Measurements from ENCODE around the gene IGSF9B.

IGSF9B gene

DNA sequence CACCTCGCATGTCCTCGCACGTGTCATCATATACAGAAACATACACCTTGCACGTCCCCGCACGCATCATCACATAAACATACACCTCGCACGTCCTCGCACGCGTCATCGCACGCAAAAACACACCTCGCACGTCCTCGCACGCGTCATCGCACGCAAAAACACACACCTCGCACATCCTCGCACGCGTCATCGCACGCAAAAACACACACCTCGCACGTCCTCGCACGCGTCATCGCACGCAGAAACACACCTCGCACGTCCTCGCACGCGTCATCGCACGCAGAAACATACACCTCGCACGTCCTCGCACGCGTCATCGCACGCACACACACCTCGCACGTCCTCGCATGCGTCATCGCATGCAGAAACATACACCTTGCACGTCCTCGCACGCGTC, 16.7 kb downstream of the IGSF9B start:
- no peak for DNase-seq (ENCODE audit: low spot score)
- TF ChIP-seq, protein P1, sequence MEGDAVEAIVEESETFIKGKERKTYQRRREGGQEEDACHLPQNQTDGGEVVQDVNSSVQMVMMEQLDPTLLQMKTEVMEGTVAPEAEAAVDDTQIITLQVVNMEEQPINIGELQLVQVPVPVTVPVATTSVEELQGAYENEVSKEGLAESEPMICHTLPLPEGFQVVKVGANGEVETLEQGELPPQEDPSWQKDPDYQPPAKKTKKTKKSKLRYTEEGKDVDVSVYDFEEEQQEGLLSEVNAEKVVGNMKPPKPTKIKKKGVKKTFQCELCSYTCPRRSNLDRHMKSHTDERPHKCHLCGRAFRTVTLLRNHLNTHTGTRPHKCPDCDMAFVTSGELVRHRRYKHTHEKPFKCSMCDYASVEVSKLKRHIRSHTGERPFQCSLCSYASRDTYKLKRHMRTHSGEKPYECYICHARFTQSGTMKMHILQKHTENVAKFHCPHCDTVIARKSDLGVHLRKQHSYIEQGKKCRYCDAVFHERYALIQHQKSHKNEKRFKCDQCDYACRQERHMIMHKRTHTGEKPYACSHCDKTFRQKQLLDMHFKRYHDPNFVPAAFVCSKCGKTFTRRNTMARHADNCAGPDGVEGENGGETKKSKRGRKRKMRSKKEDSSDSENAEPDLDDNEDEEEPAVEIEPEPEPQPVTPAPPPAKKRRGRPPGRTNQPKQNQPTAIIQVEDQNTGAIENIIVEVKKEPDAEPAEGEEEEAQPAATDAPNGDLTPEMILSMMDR (IDR thresholded peaks at IDR 0.05; ENCODE audit: borderline replicate concordance, control extremely low read depth, extremely low read depth, insufficient read depth, missing control alignments), result no peak
- in situ Hi-C loops (cut with MboI; ENCODE audit: low sequenced_read_pairs, unreplicated experiment), result no loop called here

DNA sequence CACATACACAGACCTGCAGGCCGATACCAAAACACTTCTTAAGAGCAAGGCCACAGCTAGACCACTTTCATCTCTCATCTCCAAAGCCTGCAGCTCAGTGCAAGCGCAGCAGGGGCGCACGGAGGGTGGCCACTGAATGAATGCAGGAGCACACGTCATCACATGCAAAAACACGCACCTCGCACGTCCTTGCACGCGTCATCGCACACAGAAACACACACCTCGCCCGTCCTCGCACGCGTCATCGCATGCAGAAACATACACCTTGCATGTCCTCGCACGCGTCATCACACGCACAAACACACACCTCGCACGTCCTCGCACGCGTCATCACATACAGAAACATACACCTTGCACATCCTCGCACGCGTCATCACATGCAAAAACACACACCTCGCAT, 17.2 kb downstream of the IGSF9B start:
- no peak for DNase-seq (ENCODE audit: low spot score)
- TF ChIP-seq, protein P1 (IDR thresholded peaks at IDR 0.05; ENCODE audit: borderline replicate concordance, control extremely low read depth, extremely low read depth, insufficient read depth, missing control alignments), result no peak
- in situ Hi-C loops (cut with MboI; ENCODE audit: low sequenced_read_pairs, unreplicated experiment), result no loop called here

DNA sequence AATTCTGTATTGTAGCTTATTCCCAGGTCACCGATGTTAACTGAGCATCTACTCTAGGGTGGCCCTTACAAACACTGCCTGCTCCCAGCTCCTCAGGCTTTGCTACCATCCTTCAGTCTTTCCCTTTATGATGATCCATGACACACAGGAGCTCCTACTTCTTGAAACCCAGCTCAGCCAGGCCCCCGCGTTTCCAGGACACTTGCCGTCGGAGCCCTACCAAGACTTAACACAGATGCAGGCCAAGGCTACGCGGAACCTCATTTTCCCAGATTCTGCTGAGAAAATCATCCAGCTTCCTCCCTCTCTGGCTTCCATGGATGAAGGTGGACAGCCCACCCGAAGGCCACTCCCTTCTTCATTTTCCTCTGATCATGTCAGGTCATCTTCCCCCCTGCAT, 18.6 kb downstream of the IGSF9B start:
- TF ChIP-seq, protein P1 (IDR thresholded peaks at IDR 0.05; ENCODE audit: borderline replicate concordance, control extremely low read depth, extremely low read depth, insufficient read depth, missing control alignments), result no peak
- DNase-seq (ENCODE audit: low spot score), result no peak
- in situ Hi-C loops (cut with MboI; ENCODE audit: low sequenced_read_pairs, unreplicated experiment), result no loop called here

DNA sequence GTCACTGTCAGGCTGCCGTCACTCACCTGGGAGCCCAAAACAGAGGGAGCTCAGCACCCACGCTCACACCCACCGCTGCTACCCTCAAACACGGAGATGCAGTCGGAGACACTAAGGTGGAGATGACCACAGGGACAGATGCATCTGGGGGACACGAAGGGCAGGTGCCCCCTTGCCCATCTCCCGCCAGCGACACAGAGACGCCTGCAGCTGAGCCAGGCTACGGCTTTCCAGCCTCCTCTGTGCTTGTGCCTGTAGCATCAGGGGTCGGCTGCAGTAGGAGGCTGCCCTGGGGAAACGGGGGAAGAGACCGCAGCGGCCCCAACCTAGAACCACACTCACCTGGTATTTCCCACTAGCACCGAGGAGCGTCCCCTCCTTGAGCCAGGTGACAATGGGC, 19.3 kb downstream of the IGSF9B start:
- in situ Hi-C loops (cut with MboI; ENCODE audit: low sequenced_read_pairs, unreplicated experiment), result no loop called here
- TF ChIP-seq, protein P1 (IDR thresholded peaks at IDR 0.05; ENCODE audit: borderline replicate concordance, control extremely low read depth, extremely low read depth, insufficient read depth, missing control alignments), result no peak

DNA sequence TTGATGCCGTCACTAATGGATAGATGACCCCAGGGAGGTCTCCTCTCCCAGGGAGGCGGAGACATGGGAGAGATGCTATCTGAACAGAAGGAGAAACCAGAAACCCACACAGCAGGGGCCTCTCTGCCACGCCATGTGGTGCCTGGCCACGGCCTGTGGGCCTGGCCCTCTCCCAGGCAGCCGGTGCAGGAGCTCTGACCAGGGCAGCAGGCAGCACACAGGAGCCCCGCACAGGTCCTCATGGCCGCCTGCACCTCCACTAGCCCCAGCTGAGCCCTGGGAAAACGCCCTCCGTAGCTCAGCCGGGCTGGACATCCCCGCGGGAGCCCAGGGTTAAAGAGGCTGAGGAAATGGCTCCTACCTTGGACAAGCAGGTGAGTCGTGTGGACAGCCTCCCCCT, 19.8 kb downstream of the IGSF9B start:
- no peak for DNase-seq (ENCODE audit: low spot score)
- TF ChIP-seq, protein P1 (IDR thresholded peaks at IDR 0.05; ENCODE audit: borderline replicate concordance, control extremely low read depth, extremely low read depth, insufficient read depth, missing control alignments), result no peak
- in situ Hi-C loops (cut with MboI; ENCODE audit: low sequenced_read_pairs, unreplicated experiment), result no loop called here

More for the DNA sequence above, 19.3 kb downstream of the IGSF9B start:
- no peak for DNase-seq (ENCODE audit: low spot score)

DNA sequence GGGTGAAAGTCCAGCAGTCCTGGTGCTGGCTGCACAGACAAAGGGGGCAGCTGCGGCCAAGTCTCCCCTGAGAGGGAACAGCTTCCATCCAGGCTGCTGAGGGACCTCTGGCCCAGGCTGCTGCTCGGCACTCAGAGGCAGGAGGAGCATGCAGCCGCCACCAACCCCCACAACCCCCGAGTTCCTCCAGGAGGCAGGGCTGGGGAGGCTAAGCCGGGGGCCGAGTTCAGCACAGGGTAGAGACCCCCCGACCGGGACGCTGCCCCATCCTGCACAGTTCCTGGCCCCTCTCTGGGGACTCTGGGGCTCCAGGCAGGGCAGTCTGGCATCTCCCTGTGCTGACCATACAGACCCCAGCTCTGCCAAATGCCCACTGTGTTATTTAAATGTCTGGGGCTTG, 20.2 kb downstream of the IGSF9B start:
- in situ Hi-C loops (cut with MboI; ENCODE audit: low sequenced_read_pairs, unreplicated experiment), result no loop called here
- TF ChIP-seq, protein P1 (IDR thresholded peaks at IDR 0.05; ENCODE audit: borderline replicate concordance, control extremely low read depth, extremely low read depth, insufficient read depth, missing control alignments), result no peak
- DNase-seq (ENCODE audit: low spot score), result no peak

DNA sequence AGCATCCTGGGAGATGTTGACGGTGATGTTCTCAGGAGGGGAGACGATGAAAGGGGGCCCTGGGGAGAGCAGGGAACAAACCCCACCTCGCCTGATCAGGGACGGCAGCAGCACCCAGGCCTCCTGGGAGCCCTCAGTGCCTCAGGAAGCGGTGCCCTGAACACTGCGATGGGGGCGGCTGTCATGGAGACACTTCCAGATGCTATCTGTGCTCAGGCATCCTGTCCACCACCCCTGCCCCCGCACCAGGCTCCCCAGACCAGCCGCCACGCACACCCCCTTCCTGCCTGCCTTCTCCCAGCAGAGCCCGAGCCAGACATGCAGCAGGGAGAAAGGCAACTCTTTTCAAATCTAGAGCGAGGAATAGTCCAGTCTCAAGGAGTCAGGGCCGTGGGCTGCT, 20.6 kb downstream of the IGSF9B start:
- in situ Hi-C loops (cut with MboI; ENCODE audit: low sequenced_read_pairs, unreplicated experiment), result no loop called here
- no peak for DNase-seq (ENCODE audit: low spot score)
- TF ChIP-seq, protein P1 (IDR thresholded peaks at IDR 0.05; ENCODE audit: borderline replicate concordance, control extremely low read depth, extremely low read depth, insufficient read depth, missing control alignments), result no peak

All from GM13976 (cell line).